HG03139 (cell line): ENCODE results near the gene SNX32.
"Not testable (repeated sequence)": the region's sequence is repeated elsewhere in the genome, so short reads cannot be mapped to it uniquely, and the experiment has no call there.

Experiments used
- ATAC-seq: cut with Tn5 transposase; IDR thresholded peaks from one replicate; pipeline ENCODE4 v1.9.1; 2021; ENCODE audit not compliant: unreplicated experiment

The SNX32 gene

DNA sequence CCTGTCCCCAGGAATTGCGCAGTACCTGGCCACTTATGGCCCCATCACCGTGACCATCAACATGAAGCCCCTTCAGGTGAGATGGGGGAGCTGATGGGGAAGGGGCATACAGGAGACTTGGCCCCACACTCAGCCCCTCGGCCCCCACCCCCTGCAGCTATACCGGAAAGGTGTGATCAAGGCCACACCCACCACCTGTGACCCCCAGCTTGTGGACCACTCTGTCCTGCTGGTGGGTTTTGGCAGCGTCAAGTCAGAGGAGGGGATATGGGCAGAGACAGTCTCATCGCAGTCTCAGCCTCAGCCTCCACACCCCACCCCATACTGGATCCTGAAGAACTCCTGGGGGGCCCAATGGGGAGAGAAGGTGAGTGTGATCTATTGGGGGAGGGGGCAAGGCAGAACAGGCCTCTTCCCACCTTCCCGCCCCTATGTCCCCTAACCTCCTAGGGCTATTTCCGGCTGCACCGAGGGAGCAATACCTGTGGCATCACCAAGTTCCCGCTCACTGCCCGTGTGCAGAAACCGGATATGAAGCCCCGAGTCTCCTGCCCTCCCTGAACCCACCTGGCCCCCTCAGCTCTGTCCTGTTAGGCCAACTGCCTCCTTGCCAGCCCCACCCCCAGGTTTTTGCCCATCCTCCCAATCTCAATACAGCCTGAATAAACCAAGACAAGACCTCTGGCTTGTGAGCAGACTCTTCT lies 49.4 kb downstream of the SNX32 start:
- no peak for ATAC-seq

DNA sequence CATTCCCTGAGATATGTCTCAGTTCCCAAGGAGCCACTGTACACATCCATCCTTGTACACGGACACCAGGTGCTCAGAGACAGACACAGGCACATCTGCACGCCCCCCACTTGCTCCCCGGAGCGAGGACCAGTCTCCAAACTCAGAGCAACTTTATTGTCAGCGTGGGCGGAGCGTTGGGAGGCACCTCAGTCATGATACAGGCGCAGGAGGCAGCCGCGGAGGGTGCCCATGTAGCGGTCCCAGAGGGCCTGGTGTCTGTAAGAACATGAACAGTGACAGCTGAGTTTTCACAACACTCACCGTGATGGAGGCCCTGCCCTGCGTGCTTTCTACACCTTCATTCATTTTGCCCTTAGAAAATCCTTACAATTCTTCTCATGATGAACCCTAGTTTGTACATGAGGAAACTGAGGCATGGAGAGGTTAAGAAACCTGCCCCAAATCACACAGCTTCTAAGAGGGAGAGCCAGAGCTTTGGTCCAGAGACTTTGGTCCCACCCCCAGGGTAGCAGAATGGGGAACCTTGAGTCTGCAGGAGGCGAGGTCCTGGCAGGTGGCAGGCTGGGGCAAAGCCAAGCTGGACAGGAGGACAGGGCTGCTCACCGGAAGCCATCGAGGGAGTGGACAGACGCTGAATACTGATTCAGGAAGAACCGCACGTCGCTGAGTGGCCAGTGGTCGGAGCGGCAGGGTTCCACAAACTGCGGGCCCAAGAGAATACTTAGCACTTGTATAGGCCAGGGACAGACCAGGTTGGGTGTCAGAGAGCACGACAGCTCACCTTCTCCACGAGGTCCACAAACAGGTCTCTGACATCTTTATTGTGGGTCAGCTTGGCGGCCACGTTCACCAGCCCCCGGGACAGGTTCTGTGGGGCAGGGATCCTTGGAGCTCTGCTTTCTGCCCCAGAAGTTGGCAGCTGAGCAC lies 50.3 kb downstream of the SNX32 start:
- ATAC-seq = no peak

DNA sequence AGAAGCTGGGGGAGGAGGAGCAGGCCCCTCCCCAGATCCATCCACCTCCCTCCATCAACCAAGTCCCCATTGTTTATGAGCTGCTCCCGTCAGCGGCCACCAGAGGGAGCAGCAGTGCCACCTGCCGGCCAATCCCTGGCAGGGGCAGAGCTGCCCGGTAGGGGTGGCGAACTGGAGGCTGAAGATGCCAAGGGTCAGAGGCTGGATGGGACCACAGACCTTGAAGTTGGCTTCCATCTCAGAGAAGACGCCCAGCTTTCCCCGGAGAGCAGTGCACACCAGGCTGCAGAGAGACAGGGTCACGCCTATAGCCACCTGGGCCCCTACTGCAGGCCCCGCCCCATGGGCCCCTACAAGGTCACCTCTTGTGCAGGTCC lies 50.9 kb downstream of the SNX32 start:
- ATAC-seq = no peak

DNA sequence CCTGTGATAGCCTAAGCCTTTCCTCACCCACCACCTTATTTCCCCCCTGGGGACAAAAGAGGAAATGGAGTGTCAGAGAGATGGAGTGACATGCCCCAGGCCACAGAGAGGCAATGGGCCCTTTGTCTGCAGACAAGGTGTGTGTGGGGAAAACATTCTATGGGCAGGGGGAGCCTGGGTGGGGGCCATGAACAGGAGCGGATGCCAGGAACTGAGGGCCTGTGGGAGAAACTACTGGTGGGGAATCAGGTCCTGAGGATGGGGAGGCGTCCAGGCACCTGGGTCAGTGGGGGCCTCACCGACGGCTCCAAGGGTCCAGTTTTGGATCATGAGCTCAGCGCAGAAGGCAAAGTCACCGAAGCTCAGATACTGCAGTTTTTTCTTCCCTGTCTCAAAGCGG lies 51.5 kb downstream of the SNX32 start:
- no peak for ATAC-seq

DNA sequence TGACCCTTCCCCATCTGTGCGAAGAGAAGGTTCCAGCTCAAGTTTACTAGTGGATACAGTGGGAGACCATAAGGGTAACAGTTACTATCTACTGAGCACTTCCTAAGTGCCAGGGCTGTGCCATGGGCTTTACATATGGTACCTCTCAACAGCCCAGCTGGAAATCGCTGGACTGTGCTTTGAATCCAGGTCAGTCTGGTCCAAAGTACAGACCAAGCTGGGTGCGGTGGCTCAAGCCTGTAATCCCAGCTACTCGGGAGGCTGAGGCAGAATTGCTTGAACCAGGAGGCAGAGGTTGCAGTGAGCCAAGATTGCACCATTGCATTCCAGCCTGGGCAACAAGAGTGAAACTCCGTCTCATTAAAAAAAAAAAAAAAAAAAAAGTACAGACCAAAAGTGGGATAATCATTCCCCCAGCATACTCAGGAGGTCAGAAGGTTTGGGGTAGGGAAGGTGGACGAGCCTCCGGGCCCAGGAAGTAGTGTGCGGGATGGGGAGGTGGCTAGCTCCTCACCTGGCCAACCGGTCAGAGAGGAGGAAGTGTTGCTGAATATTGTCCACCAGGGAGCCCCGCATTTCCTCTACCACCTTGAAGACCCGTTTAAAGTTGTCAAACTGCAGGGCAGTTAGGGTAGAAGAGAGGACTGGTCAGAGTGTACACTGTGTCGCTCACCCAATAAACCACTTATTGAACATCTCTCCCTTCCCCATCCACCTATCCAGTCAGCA lies 52.2 kb downstream of the SNX32 start:
- ATAC-seq = no peak

DNA sequence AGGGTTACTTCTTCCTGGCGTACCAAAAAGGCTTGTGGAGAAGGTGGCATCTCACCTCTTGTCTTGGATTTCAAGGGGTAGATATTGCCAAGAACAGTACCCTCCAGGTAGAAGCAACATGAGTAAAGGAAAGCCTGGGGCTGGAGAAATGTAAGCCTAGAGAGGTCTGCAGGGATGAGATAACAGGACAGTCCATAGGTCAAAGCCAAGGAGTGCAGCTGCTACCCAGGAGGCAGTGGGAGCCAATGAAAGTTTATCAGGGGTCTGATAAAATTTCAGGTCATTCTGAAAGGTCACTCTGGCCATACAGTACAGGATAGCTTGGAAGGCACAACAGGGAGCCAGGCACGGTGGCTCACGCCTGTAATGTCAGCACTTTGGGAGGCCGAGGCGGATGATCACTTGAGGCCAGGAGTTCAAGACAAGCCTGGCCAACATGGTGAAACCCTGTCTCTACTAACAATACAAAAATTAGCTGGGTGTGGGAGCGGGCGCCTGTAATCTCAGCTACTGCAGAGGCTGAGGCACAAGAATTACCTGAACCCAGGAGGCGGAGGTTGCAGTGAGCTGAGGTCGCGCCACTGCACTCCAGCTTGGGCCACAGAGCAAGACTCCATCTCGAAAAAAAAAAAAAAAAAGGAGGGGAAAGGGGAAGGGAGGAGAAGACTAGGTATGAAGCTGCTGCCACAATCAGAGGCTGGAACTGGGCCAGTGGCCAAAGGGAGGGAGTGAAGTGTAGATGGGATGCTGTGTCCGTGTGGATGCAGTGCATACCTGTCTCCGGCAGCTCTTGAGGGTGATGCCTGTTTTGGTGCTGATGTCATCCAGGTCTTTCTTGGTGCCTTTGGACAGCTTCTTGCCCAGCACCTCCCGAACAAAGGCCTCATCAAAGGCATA lies 53.3 kb downstream of the SNX32 start:
- ATAC-seq = no peak

DNA sequence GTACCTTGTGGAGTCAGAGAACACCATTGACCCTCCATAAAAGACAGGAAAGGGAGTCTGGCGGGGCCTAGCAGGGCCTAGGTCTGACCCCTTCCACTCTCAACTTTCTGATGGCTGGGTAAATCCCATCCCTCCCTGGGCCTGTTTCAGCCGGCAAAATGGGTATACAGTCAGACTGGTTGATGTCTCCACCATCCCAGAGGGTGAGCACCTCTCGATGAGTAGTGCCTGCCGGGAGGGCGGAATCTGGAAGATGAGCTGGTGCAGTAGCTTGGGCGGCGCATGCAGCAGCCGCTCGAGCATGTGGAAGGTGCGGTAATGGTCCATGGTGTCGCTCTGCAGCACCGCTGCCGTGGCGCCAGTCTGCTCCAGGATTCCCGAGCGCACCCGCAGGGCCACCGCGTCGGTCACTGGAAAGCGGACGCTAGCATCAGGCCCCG lies 54.0 kb downstream of the SNX32 start:
- ATAC-seq = no peak

DNA sequence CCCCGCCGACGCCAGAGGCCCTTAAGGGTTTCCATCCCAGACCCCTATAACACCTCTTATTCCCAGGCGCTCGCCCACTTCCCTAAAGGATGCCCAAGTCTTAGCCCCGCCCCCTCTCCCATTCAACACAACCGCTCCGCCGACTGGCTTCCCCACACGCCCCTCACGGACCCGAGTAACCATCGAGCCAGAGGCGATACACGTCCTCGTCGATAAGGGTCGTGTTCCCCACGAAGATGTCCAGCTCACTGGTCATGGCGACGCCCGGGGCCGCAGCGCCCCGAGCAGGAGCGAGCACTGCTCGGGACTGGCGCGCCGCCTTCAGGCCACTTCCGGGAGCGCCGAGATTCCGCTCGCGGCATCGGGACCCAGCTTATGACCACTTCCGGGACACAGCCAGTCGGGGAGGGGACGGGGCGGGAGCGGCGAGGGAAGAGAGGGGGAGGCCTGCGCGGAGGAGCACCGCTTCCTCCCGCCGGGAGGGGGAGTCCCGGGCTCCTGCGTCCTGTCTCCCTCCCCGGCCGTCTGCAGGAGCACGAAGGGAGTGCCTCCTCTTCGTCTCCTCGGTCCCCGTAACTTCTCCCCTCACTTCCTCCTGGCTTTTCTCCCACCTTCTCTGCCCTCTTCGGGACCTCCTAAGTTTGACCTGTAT lies 54.5 kb downstream of the SNX32 start, which contains the start of gene FIBP:
Gene FIBP, minus strand, starts transcription at position 309 of the 652 bp plus-strand sequence. Its CDS starts 53 bp downstream, at position 256.
- peak; percentile 43 for ATAC-seq

DNA sequence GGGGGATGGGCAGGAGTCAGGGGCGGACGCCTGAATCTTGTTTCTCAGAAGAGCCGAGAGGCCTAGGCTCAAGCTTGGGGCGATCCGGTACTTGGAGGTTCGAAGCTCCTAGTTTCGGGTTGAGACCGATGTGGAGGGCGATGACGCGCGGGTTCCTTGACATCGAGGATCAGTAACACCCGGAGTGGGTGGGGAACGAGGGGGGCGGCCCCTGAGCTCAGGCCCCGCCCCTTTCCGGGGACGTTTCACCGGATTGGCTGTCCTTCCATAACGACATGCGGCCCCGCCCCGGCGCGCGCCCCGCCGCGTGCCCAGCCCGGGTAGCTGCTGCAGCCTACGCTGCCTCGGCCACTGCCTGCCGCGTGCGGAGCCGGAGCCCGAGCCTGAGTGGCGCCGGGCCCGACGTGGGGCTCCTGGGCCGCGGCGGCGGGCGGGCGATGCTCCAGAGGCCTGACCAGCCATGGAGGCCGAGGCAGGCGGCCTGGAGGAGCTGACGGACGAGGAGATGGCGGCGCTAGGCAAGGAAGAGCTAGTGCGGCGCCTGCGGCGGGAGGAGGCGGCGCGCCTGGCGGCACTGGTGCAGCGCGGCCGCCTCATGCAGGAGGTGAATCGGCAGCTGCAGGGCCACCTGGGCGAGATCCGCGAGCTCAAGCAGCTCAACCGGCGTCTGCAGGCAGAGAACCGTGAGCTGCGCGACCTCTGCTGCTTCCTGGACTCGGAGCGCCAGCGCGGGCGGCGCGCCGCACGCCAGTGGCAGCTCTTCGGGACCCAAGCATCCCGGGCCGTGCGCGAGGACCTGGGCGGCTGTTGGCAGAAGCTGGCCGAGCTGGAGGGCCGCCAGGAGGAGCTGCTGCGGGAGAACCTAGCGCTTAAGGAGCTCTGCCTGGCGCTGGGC lies 56.8 kb downstream of the SNX32 start, which contains the start of gene CCDC85B:
Gene CCDC85B, plus strand, starts transcription at position 350 of the 895 bp plus-strand sequence. Its CDS starts 111 bp downstream, at position 461.
- ATAC-seq = peak; percentile 43

DNA sequence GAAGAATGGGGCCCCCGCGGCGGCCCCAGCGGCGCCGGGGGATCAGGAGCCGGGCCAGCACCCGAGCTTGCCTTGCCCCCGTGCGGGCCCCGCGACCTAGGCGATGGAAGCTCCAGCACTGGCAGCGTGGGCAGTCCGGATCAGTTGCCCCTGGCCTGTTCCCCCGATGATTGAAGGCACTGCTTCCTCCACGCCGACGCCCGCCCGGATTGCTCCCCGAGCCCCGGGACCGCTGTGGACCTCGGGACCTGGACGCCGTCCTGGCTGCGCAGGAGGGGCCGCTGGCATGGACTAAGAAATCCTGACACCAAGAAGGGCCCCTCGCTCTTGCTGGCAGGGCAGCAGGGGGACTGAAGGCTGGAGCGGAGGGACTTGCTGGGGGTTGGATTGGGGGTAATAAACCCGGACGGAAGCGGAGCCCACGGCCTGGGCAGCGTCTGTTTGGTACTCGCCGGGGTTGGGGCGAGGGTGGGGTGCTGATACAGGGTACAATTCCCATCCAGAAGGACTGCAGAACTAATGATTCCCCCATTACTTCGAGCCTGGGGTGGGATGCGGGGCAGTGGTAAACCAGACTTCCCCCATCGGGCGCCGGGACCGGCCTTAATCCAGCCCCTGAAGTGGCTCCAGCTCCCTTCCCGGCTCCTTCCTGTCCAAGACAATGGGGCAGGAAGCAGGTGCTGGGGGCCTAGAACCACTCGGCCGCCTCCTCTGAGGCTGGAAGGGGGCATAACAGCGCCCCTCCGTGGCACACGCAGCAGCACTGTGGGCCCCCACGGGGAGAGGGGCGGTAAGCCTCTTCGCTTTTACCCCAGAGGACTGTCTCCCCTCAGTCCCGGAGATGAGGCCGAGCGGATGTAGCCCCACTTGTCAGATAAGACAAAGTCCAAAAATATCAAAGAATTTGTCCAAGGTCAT lies 57.7 kb downstream of the SNX32 start:
- ATAC-seq = no peak

DNA sequence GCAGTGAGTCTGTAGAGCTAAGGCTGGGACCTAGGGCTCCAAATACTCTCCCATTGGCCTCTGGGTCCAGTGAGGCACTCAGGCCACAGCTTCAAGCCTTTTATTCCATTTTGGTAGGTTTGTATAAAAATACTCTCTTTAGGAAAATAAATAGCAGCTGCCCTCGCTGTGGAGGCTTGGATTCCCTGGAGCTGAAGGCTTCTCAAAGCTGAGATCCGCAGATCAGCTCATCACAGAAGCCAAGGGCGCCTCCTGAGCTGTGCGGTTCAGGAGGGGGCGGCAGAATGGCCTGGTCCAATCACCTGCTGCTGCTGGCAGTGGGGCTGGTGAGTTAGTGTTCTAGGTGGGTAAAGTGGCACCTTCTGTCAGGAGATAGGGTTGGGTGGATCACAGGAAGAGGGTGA lies 58.4 kb downstream of the SNX32 start:
- not testable (repeated sequence) for ATAC-seq

DNA sequence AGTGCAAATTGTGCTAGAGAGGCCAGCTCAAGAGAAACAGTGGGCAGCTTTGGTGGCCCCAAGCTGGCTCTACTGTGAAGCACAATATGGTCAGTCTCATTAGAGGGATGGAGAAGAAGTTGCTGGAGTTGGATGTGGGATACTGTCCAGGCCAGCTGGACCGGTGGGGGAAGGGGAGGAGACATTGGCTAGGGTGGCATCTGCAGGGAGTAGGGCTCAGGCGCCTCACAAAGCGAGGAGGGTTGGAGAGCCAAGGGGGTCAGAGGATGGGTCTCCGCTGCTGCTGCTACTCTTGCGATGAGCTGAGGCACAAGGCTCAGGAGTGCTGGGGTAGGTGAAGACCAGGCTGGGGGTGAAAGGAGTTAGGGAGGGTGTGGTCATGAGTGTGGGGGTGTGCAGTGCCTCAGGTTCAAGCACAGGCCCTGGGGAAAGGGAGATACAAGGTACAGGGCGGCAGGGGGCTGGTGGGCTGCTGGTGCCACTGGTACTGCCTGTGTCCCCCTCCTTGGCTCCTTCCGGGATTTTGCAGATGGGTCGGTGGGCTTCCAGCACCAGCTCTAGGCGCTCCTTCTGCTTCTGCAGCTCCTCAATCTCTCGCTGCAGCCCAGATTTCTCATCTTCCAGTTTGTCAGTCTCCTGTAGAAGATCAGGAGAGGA lies 59.0 kb downstream of the SNX32 start:
- ATAC-seq = no peak

DNA sequence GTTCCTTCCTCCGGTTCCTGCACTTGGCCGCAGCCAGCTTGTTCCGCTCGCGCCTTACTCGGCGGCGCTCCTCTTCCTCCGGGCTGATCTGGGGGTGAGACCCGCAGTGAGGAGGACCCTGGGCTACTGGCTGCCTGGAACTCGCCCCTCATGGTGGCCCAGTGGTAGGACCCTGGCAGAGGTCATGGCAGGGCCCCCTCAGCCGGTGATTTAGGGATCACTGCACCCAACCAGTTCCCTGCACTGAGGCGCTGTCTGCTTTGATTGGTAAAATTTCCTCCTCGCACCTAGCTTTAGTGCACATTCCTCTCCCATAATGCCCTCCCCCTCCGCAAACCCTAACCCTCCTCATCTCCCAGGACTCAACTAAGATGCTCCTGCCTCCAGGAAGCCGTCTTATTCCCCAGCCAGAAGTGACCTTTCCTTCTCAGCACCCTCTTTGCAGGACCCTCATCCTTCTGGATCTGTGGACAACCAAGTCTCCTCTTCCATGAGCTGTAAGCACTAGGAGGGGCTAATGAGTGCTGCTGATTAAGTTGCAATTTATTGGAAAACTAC lies 60.4 kb downstream of the SNX32 start:
- ATAC-seq = no peak

DNA sequence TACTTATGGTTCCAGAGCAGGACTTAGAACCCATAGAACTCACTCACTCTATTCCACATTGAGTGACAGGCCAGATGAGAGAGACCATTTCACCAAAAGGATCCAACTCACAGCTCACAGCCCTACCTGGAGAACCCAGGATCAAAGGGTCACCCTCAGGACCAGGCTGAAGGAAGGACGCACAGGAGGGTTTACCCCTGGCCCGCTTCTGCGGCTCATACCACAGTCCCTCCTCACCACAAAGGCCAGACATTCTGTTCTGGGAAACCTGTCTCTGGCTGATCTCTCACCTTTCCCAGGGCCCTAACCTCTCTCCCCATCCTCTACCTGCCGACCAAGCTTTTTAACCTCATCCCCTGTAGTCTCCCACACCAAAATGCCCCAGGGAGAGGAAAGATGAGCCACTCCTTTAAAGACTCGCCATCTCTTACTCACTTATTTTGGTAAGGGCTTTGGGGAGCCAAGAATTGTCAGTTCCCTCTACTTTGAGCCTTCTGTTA lies 61.8 kb downstream of the SNX32 start:
- no peak for ATAC-seq

DNA sequence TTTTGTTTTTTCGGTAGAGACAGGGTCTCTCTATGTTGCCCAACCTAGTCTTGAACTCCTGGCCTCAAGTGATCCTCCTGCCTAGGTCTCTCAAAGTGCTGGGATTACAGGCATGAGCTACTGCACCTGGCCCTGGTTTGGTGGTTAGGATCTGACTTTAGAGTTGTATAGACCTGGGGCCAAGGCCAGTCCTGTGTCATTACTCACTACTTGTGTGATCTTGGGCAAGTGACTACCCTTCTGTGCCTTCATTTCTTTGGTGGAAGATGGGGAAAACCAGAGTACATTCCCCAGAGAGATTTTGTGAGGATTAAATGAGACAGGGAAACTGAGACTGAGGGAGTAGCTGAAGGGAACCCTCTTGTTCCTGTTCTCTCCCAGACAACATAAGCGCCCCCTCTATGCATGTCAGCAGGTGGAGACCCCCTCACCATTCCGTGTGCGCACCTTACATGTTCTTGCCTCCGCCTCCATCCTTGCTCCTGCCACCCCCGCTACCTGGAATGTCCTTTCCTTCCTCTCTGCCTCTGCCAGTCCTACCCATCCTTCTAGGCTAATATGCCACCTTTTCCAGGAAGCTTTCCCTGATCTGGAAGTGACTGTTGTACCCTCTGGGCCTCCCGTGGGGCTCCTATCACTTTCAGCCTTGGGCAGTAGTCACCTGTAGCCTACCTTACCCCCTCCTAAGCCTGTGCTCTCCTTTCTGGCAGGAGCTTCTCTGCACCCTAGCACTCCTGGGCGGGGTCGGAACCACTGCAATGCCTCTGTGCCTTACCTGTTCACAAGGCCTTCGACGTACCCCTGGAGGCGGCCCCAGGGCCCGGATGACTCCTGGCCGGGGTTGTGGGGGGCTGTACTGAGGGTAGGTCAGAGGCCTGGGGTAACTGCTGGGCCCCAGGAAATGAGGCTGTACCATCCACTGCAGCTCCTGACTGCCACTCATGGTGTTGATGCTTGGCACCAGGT lies 62.6 kb downstream of the SNX32 start:
- ATAC-seq = no peak
